WI38 (cell line): Measurements from ENCODE around the gene SRSF12.

ENCODE experiments used
- H3K4me3 ChIP-seq: 2 replicates; pipeline ENCODE4 v1.5.1; 2011; ENCODE audit warnings: low read depth, mild to moderate bottlenecking, control low read depth, low read length
- TF ChIP-seq, protein P1 (sequence below): IDR thresholded peaks from 2 replicates; pipeline ENCODE4 v1.5.1; 2012; ENCODE audit warnings: low read depth, mild to moderate bottlenecking, control low read depth, low read length

SRSF12 gene

DNA sequence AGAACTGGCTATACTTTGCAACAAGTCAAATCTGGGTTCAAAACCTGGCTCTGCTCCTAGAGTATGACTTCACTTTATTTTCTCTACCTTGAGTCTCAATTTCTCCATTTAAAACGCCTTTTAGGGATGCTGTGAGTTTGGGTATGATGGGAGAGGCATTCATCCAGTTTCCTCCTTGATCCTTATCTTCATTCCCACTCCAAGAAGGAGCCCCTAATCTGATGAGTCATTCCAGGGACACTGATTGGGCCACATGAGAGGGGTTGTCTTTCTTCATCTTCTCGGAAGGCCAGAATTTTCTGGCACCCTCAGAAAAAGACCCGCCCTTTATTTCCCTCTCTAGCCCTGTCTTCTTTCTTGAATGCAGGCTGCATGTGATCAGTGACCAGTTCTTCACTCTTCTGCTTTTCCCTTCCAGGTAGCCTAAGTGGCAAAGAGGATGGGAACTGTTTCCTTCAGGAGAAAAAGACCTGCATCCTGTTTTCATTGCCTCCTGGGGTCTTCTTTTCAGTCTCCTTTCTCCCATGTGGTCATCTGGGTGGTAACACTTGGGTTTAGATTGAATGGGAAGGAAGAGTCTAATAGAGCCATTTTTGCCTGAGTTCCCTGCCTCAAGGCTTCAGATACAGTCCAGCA is 69.5 kb downstream of the SRSF12 start:
- H3K4me3 ChIP-seq, result no peak overlapping the region
- TF ChIP-seq, protein P1, sequence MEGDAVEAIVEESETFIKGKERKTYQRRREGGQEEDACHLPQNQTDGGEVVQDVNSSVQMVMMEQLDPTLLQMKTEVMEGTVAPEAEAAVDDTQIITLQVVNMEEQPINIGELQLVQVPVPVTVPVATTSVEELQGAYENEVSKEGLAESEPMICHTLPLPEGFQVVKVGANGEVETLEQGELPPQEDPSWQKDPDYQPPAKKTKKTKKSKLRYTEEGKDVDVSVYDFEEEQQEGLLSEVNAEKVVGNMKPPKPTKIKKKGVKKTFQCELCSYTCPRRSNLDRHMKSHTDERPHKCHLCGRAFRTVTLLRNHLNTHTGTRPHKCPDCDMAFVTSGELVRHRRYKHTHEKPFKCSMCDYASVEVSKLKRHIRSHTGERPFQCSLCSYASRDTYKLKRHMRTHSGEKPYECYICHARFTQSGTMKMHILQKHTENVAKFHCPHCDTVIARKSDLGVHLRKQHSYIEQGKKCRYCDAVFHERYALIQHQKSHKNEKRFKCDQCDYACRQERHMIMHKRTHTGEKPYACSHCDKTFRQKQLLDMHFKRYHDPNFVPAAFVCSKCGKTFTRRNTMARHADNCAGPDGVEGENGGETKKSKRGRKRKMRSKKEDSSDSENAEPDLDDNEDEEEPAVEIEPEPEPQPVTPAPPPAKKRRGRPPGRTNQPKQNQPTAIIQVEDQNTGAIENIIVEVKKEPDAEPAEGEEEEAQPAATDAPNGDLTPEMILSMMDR, result no peak

DNA sequence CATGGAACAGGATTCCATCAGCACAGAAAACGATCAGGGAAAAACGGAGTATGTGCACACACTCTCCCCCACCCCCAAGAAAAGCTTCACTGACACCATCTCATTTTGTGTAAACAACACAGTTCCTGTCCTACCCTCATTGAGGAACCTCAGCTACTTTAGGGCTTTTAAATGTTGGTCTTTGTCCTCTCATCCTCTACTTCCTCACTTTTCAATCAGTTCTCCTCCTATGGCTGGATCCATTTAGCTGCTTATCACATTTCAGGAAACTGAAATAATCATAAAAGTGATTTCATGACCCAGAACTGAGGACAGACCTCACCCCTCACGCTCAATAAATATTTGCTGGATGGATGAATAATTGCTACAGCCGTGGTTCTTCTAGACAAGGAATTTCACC is 70.4 kb downstream of the SRSF12 start:
- TF ChIP-seq, protein P1, result no peak
- no peak overlapping the region for H3K4me3 ChIP-seq
